SK-N-MC (cell line): ENCODE results near the gene NCOA6.

Experiments used
- EZH2 ChIP-seq: fragments of 200-600 bp; sonication (generic); IDR thresholded peaks from one replicate; pipeline ENCODE4 v1.6.1; 2017; ENCODE audit warnings: antibody characterized with exemption
- POLR2AphosphoS5 ChIP-seq: IDR thresholded peaks from 2 replicates; pipeline ENCODE4 v1.6.1; 2012; ENCODE audit warnings: mild to moderate bottlenecking, low read depth, low read length, borderline replicate concordance

DNA sequence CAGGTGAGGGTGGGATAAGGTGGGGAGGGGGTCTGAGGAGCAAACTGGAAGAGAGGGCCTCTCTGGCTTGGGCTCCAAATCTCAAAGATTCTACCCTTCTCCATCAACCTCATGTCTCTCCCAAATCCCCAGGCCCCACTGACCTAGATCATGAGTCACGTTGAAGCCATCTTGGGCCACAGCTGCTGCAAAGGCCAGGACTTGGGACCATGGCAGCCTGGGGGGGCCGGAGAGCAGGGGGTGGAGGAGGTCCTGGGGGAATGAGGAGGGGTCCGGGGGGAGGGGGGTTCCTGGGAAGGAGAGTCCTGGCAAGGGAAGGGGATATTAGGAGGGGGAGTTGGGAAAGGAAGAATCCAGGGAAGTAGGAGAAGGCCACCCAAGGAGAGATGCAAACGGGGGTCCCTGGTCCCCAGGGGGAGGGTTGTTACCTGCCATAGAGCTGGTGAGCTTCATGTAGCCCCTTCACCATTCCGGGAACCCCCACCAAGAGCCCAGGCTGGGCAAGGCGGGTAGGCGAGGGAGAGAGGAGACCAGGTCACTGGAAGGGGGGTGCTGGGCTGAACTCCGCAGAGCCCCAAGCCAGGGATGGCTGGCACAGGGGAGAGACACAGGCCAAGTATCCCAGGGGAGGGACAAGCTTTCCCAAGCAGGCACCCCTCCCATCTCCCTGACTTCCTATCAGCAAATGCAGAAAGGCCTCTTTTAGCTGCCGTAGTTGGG lies 34.5 kb upstream of the NCOA6 start:
- TF ChIP-seq POLR2AphosphoS5, result no peak
- TF ChIP-seq EZH2, result no peak
